NCI-H2107 (cell line): ENCODE results near the gene ETV3L.
"Not testable (repeated sequence)": the region's sequence is repeated elsewhere in the genome, so short reads cannot be mapped to it uniquely, and the experiment has no call there.

Experiments
- DNase-seq: peaks from one replicate; lab custom pipeline; 2025; lab: John Stamatoyannopoulos, UW

Gene ETV3L

GRCh38 chr1:157077394-157077793 lies 22.2 kb downstream of the ETV3L start:
- DNase-seq, result no peak

- DNase-seq, result no peak
Measured at GRCh38 chr1:157073944-157074685, 25.5 kb downstream of the ETV3L start.

GRCh38 chr1:157069601-157070000 lies 30.0 kb downstream of the ETV3L start:
- DNase-seq, result no peak

DNA sequence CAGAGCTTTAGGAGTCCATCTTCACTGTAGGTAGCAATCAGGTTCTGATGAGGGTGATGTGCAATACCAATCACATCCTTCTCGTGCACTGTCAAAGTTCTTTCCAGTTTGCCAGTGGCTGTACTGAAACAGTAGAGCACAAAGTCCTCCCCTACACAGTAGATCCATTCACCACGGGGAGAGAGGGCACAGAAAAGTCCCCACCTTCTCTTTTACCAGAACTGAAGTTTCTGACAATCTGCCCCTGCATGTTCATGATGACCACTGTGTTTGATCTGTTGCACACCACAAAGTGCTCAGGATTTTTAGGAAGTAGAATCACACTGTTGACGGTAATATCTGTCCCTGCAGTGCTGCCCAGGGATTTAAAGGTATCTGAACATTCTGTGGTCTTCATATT lies 40.4 kb downstream of the ETV3L start:
- DNase-seq, result not testable (repeated sequence)

DNA sequence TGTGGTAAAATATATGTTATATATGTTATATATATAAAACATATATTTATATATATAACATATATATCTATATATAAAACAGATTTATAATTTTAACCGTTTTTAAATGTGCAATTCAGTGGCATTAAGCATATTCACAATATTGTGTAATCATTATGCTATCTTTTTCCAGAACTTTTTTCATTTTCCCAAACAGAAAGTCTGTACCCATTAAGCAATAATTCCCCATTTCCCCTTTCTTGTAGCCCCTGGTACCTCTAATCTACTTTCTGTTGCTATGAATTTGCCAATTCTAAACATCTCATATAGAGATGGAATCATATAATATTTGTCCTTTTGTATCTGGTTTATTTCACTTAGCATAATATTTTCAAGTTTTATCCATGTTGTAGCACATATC lies 43.3 kb downstream of the ETV3L start:
- no peak for DNase-seq

DNA sequence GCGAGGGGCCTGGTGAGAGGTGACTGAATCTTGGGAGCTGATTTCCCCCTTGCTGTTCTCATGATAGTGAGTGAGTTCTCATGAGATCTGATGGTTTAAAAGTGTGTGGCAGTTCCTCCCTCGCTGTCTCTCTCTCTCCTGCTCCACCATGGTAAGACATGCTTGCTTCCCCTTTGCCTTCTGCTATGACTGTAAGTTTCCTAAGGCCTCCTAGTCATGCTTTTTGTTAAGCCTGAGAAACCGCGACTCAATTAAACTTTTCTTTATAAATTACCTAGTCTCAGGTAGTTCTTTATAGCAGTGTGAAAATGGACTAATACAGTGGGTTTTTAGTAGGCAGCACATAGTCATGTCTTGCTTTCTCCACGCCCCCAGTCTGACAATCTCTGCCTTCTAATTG lies 43.9 kb downstream of the ETV3L start:
- not testable (repeated sequence) for DNase-seq

DNA sequence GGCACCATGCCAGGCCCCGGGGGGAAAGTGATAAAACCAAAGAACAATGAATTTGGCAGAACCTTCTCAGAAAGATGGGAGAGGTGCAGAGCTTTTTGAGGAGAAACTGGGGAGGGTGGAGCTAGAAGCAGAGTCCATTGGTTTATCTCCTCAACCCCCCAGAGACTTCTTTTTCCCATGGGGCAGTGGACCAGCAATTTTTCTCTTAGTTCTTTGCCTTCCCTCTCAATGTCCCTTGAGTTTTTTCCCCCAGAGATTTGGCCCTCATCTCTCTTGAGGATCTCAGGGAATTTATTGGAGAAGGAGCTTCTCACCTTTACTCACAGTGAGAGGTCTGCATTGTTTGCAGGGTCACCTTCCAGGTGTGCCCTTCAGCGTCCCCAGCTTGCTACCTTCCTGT lies 48.8 kb downstream of the ETV3L start:
- no peak for DNase-seq

DNA sequence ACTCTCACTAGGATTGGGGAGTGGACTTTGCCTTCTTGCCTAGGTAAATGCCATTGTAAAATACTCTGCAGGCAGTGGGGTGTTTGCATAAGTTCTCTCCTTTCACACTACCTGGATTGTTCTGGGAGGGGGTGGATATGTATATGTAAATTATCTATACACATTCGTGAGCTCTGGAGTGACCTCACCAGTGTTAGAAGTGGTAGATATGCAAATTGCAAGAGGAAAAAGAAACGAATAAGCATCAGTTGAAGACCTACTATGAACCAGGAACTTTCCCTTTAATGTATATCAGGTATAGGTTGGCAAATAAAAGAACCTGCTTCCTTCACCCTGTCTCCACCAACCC lies 52.6 kb downstream of the ETV3L start:
- no peak for DNase-seq

DNA sequence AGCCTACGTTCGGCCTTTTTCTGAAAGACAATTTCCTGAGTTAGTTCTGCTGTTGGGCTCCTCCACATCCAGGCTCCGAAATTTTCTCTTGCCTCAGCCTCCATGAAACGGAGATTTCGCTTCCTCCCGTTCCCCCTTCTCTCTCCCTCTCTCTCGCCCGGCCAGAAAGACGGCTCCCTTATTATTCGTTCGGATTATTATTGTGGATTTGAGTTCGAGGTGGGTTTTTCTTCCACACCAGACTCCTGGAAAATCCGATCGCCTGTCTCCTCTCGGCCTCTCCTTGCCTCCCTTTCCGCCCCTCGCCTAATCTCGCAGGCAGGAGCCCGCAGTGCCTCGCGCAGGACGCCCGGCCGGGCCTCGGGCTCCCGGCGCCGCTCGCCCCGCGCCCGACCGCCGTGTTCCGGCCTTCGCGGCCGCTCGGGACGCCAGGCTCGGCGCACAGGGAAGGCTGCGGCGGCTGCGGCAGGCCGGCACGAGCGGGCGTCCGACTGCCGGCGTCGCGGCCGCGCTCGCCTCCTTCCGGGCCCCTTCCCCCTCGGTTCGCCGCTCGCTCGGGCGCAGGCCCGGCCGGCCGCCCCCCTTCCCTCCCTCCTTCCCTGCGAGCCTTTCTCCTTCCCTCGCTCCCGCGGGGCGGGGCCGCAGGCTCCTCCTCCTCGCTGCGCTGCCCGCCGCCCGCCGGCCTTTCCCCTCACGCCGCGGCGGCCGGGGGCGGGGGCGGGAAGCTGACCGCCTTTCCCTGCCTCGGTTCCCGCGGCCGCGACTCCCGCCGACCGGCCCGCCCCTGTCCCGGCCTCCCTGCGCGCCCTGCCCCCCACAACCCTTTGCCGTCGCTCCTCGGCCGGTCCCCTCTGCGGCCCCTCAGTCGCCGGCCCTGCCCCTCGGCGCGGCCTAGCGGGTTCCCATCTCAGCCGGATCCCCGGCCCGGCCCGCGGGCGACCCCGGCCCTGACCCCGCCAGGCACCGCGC lies 54.1 kb downstream of the ETV3L start, which contains the start of gene ARHGEF11:
Gene ARHGEF11 (minus strand): TSS at position 493 of the 969 bp plus-strand sequence. CDS start 1,412 bp downstream, outside the sequence.
- peak; percentile 68 for DNase-seq

DNA sequence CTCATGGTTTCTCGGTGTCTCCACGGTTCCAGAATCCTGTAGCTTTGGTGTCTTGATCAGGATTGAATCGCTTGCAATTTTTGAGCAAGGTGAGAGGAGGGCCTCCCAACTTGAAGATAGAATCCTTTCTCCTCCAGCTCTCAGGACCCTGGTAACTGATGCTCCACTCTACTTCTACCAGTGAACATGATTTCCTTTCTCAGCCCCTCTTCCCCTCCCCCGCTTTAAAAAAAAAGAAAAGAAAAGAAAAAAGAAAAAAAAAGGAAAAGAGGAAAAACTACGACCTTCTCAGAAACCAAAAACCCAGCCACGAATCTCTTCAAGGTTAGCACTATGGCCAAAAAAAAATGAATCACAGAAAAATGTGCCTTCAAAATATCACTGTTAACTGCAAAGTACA lies 55.3 kb downstream of the ETV3L start:
- no peak for DNase-seq

DNA sequence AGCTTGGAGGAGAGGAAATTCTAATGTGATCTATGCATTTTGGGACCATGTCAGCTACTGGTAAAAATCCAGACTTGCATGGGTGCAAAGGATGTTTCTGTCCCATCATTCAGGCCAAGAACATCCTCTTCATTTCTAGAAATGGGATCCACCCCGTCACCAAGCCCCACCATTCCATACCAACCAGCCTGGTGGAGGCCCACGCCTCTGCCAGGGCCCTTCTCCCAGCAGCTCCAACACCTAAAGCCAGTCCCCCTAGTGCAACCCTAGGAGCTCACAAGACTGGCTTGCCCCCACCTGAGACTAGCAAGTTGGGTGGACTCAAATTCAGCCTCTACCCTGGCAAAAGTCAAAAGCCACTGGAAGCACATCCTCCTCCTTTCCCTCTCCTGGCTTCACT lies 55.9 kb downstream of the ETV3L start:
- DNase-seq, result no peak

DNA sequence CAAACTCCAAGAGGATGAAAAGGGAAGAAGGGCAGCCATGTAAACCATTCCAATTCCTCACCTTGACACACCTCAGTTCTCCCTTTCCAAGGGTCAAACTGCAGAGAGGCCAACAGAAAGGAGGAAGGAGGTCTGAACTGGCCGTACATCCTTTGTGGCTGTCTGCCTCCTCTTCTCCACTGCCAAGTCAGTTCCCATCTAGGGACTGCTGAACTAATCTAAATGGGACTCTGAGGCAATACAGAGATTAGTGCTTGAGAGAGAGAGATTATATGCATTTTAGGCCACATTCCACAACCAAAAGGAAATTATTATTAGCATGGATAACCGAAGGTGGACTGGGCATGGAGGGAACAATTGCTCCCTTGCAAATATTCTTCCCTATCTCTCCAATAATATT lies 56.8 kb downstream of the ETV3L start:
- no peak for DNase-seq
